Head of caudate nucleus (tissue), 42 donors: ENCODE results near the gene MAP1LC3B.

Source experiments
- DNase-seq, 42 donors: peaks; one replicate each; pipeline versions ENCODE4 v3.0.0 to v3.0.0-alpha.2; 2020 to 2021; ENCODE audit warnings: mixed read lengths in 7 of 42
- intact Hi-C: fragments of 100-400 bp; cut with DNase I; formaldehyde crosslinking; loops from one replicate; pipeline ENCODE4 v1.15.0; 2022

MAP1LC3B gene

GRCh38 chr16:87392821-87393679, 914 bp downstream of the MAP1LC3B start:
- intact Hi-C loops = loop anchor here (2.0 to 10.0 kb wide), 3 partner anchors 76 to 242 kb away; partner anchors contain the start of genes C16orf95 and ZCCHC14
- peak in 40 of 42 donors; percentile 33 to 84 (median 63) for DNase-seq

GRCh38 chr16:87393680-87394055, 1.5 kb downstream of the MAP1LC3B start:
- intact Hi-C loops = loop anchor here (2.0 to 10.0 kb wide), 3 partner anchors 77 to 241 kb away; partner anchors contain the start of genes C16orf95 and ZCCHC14
- DNase-seq = peak in 2 of 42 donors; percentile 9 to 10

- intact Hi-C loops = loop anchor here (10.0 kb wide), 1 partner anchor 239 kb away; no protein-coding TSS in a partner anchor
- DNase-seq = peak in 1 of 42 donors; percentile 12
Observed at GRCh38 chr16:87395181-87395842, 3.2 kb downstream of the MAP1LC3B start.

GRCh38 chr16:87404764-87405625, 12.9 kb downstream of the MAP1LC3B start:
- intact Hi-C loops = no loop called here
- peak in 18 of 42 donors; percentile 18 to 75 (median 52) for DNase-seq

GRCh38 chr16:87406495-87407088, 14.5 kb downstream of the MAP1LC3B start:
- intact Hi-C loops = no loop called here
- DNase-seq = peak in 2 of 42 donors; percentile 8 to 10

GRCh38 chr16:87407511-87408112, 15.5 kb downstream of the MAP1LC3B start:
- DNase-seq = peak in 3 of 42 donors; percentile 15 to 35 (median 18)
- intact Hi-C loops = no loop called here

GRCh38 chr16:87409153-87409552, 17.0 kb downstream of the MAP1LC3B start:
- intact Hi-C loops = no loop called here
- DNase-seq = peak in 2 of 42 donors; percentile 8 to 21

GRCh38 chr16:87409781-87410180, 17.6 kb downstream of the MAP1LC3B start:
- DNase-seq = peak in 3 of 42 donors; percentile 8 to 19 (median 8)
- intact Hi-C loops = no loop called here

- intact Hi-C loops = no loop called here
- peak in 3 of 42 donors; percentile 14 to 32 (median 15) for DNase-seq
Observed at GRCh38 chr16:87410530-87410929, 18.4 kb downstream of the MAP1LC3B start.

GRCh38 chr16:87410968-87411367, 18.8 kb downstream of the MAP1LC3B start:
- peak in 3 of 42 donors; percentile 4 to 23 (median 9) for DNase-seq
- intact Hi-C loops = no loop called here

- intact Hi-C loops = no loop called here
- DNase-seq = peak in 3 of 42 donors; percentile 15 to 35 (median 16)
Observed at GRCh38 chr16:87411375-87412271, 19.5 kb downstream of the MAP1LC3B start.

GRCh38 chr16:87412371-87412995, 20.3 kb downstream of the MAP1LC3B start:
- peak in 3 of 42 donors; percentile 13 to 32 (median 15) for DNase-seq
- intact Hi-C loops = no loop called here

GRCh38 chr16:87412996-87413421, 20.9 kb downstream of the MAP1LC3B start:
- intact Hi-C loops = no loop called here
- peak in 2 of 42 donors; percentile 3 to 4 for DNase-seq

- intact Hi-C loops = no loop called here
Observed at GRCh38 chr16:87414251-87414680, 22.1 kb downstream of the MAP1LC3B start.

GRCh38 chr16:87415441-87415840, 23.3 kb downstream of the MAP1LC3B start:
- intact Hi-C loops = no loop called here
- DNase-seq = peak in 5 of 42 donors; percentile 9 to 20 (median 13)

More at GRCh38 chr16:87414251-87414680, 22.1 kb downstream of the MAP1LC3B start:
- DNase-seq = peak in 3 of 42 donors; percentile 3 to 32 (median 13)

- intact Hi-C loops = no loop called here
- peak in 31 of 42 donors; percentile 24 to 77 (median 51) for DNase-seq
Observed at GRCh38 chr16:87416826-87417527, 24.8 kb downstream of the MAP1LC3B start.
